Measurements from ENCODE around the gene KRTAP5-8.
"Not testable (repeated sequence)": the region's sequence is repeated elsewhere in the genome, so short reads cannot be mapped to it uniquely, and the experiment has no call there.

Gene KRTAP5-8

DNA sequence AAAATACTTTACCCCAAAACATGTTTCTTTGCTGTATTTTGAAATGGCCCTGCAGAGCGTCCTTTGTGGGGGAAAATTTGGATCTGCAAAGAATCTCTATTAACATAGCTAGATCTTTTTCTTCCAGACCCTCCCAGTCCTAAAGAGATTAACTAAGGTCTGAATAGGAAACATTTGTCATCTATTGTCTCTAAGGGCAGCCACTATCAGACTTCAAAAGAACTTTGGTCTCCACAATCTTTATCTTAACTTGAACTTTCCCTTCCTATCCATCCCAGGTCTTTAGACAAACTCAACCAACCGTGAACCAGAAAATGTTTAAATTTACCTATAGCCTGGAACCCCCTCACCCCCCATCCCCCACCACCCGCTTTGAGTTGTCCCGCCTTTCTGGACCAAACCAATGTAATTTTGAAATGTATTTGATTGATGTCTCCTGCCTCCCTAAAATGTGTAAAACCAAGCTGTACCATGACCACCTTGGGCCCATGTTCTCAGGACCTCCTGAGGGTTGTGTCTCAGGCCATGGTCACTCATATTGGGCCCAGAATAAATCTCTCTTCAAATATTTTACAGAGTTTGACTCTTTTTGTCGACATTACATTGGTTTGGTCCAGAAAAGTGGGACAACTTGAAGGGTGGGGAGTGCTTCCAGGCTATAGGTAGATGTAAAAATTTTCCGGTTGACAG lies 6.8 kb downstream of the KRTAP5-8 start:
- no peak for DNase-seq

DNA sequence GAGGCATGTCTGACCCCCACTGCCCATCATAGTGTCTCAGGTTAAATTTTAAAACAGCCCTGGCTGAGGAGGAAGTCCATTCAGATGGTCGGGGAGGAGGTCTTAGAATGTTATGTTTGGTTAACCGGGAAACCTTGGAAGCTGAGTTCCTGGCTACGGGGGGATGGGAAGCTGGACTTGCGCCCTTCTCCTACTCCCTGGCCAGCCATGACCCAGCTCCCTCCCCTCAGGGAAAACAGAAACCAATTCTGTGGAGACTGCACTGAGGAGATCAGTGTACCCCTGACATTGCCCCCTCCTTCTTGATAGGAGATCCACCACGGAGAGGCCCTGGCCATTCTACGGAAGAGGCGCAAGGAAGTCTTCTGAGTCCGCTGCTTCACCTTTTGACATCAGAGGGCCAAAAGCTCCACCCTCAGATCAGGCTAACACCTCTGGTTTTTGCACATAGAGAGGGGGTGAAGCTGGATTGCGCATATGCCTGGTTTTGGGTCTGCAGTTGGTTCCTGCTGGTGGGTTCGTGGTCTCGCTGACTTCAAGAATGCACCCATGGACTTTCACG lies 7.7 kb downstream of the KRTAP5-8 start:
- DNase-seq, result no peak

DNA sequence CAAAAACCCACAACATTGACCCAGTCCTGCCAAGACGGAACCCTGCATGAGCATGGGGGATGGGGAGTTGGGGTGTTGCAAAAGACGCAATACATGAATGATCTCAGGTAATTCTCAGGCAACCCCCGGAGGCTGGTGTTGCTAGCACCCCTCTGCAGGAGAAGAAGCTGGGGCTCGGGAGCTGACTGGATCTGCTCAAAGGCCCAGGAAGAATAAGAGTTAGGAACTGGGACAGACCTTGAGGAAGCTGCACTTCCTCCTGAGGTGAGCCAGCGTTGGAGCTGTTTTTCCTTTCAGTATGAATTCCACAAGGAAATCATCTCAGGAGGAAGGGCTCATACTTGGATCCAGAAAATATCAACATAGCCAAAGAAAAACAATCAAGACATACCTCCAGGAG lies 10.3 kb downstream of the KRTAP5-8 start, which contains the start of gene KRTAP5-9:
TSS of gene KRTAP5-9 (plus strand) at position 301 of the 400 bp plus-strand sequence. CDS start 238 bp downstream, outside the sequence.
- DNase-seq, result no peak

DNA sequence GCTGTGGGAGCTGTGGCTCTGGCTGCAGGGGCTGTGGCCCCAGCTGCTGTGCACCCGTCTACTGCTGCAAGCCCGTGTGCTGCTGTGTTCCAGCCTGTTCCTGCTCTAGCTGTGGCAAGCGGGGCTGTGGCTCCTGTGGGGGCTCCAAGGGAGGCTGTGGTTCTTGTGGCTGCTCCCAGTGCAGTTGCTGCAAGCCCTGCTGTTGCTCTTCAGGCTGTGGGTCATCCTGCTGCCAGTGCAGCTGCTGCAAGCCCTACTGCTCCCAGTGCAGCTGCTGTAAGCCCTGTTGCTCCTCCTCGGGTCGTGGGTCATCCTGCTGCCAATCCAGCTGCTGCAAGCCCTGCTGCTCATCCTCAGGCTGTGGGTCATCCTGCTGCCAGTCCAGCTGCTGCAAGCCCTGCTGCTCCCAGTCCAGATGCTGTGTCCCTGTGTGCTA lies 10.9 kb downstream of the KRTAP5-8 start:
- DNase-seq, result no peak

DNA sequence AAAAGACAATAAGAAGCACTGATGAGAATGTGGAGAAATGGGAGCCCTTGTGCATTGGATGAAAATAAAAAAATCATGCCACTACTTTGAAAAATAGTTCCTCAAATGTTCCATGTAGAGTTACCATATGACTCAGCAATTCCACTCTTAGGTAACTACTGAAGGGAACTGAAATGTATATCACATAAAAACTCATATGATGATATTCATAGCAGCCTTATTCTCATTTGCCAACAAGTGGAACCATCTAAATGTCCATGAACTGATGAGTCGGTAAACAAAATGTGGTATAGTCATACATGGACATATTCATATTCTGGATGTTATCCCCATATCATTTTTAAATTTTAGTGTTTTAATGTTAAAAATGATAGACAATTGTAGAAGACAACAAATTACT lies 13.9 kb downstream of the KRTAP5-8 start:
- DNase-seq, result no peak

DNA sequence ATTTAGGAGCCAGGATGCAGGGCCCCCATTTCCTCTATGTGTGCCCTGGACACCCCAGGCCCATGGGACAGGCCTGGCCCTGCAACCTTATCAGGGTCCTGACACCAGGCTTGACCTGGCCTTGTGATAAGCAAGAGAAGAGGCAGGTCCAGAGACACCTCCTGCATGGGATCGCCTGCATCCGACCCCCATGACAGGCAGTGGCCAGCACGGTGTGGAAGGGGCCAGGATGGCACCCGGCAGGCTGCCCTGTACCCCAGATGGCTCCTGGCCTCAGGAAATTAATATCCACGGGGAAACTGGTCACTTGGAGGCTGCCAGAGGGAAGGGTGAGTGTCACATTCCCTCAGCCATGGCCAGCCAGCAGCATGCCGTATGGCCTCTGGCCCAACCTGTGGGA lies 17.2 kb downstream of the KRTAP5-8 start:
- DNase-seq, result no peak

DNA sequence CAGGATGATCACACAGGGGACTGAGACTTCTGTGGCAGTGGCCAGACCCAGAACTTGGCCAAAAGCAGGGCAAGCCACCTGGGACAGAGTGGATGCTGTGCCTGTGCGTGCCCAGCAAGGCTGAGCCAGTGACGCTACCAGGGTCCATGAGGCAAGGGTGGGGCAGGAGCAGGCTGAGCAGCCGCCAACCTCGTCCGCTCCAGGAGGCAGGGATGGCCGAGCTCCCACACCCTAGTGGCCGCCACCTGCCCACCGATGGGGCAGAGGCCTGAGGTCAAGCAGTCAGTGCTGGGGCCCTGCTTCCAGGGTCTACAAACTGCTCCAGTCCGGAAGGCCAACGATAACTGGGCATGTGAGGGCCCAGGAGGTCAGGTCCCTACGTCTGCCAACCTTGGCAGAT lies 17.7 kb downstream of the KRTAP5-8 start:
- no peak for DNase-seq

DNA sequence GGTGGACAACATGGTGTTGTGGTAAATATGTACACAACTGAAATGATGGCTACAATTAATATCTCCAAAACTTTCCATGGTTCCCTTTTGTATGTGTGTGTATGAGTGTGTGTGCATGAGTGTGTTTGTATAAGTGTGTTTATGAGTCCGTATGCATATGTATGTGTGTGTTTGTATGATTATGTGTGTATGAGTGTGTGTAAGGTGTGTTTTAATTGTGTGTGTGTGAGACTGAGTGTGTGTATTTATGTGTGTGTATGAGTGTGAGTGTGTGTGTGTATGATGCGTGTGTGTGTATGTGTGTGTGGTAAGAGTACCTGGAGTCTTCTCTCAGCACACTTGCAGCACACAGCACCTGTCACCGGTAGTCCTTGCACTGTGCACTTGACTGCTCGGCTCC lies 18.2 kb downstream of the KRTAP5-8 start:
- DNase-seq, result no peak

DNA sequence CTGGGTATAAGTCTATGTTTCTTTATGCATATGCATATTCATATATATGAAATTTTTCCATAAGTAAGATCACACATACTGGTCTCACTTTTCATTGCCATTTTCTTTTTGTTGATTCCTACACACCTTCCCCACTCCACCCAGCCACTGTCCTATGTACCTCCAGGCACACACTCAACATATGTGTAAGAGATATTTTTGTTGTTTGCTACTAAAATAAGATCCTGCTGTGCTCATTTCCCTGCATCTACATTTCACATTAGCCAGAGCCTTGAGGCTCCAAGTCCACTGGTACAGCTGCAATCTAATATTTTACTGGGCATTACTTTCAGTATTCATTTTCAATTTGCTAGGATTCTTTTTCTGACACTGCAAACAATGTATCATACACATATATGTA lies 19.4 kb downstream of the KRTAP5-8 start:
- no peak for DNase-seq

DNA sequence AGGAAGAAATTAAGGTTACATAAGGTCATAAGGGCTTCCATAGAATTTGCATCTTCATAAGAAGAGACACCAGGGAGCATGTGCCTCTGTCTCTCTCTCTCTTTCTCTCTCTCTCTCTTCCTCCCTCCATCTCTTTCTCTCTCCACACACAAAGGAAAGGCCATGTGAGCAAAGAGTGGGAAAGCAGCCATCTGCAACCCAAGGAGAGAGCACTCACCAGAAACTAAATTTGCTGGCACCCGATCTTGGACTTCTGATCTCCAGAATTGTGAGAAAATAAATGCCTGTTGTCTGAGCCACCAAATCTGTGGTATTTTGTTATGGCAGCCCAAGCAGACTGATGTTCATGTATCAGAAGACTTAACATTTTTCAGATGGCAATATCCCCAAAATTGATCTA lies 21.2 kb downstream of the KRTAP5-8 start:
- no peak for DNase-seq

DNA sequence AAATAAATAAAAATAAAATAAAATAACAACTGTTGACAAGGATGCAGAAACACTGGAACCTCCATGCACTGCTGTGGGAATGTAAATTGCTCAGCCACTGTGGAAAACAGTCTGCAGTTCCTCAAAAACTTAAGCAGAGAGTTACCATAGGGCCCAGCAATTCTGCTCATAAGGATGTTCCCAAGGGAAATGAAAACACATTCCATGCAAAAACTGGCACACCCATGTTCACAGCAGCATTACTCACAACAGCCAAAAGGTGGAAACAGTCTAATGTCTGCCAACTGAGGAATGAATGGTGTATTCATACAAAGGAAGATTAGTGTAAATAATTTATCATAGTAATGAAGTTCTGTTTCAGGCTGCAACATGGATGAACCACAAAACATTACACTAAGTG lies 24.3 kb downstream of the KRTAP5-8 start:
- DNase-seq, result no peak

DNA sequence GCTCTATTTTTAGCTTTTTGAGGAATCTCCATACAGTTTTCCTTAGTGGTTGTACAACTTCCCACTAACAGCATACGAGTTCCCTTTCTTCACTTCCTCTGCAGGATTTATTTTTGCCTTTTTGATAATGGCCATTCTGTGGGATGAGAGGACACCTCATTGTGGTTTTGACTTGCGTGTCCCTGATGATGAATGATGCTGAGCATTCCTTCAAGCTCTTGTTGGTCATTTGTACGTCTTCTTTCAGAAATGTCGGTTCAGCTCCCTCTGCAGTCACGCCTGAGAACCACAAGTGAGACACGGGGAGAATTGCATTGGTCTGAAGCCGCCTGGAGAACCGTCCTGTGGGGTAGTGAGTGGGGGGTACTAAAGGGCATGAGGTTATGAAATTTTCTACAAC lies 25.6 kb downstream of the KRTAP5-8 start:
- DNase-seq, result no peak

DNA sequence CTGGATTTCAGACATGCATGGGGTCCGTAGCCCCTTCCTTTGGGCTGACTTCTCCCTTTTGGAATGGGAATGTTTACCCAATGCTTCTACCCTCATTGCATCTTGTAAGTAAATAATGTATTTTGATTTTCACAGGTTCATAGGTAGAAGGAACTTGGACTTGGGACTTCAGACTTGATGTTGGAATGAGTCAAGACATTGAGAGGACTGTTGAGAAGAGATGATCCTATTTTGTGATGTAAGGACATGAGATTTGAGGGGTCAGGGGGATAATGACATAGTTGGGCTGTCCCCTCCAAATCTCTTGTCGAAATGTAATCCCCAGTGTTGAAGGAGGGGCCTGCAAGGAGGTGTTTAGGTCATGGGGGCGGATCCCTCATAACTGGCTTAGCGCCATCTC lies 26.6 kb downstream of the KRTAP5-8 start:
- DNase-seq, result no peak

DNA sequence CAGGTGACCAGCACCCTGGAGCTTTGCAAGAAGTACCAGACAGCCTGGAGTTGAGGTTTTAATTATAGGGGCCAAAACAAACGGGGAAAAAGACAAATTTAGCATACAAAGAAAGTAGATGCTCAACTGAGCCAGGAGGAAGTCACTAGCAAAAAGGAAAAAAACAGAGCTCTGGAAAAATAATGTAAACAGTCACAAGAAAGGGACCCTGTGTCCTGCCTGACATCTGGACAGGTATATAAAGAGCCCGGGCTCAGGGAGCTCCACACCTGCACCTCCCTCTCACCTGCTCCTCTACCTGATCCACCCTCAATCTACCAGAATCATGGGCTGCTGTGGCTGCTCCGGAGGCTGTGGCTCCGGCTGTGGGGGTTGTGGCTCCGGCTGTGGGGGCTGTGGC lies 27.4 kb downstream of the KRTAP5-8 start, which contains the start of gene KRTAP5-10:
TSS of gene KRTAP5-10 (plus strand) at position 301 of the 400 bp plus-strand sequence. CDS start at position 326, 25 bp downstream.
- DNase-seq, result no peak

DNA sequence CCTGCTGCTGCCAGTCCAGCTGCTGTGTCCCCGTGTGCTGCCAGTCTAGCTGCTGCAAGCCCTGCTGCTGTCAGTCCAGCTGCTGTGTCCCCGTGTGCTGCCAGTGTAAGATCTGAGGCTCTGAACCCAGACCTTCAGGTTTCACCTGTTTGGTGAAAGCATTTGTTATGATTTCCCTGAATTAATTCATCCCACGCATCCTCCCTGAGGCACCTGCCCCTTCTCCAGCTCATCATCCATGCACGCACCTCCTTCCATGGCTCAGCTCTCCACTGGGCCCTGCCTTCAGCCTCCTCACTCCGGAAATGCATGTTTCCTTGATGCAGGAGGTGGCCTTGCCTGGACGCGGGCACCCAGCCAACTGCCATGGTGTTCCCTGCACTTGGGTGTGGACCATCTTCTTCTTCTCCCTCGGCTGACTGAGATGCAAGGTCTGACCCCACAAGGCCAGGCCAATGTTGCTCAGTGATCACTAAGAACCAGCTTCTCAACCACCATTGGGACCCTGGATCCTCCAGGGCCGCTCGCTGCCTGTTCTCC lies 28.3 kb downstream of the KRTAP5-8 start:
- DNase-seq, result no peak

DNA sequence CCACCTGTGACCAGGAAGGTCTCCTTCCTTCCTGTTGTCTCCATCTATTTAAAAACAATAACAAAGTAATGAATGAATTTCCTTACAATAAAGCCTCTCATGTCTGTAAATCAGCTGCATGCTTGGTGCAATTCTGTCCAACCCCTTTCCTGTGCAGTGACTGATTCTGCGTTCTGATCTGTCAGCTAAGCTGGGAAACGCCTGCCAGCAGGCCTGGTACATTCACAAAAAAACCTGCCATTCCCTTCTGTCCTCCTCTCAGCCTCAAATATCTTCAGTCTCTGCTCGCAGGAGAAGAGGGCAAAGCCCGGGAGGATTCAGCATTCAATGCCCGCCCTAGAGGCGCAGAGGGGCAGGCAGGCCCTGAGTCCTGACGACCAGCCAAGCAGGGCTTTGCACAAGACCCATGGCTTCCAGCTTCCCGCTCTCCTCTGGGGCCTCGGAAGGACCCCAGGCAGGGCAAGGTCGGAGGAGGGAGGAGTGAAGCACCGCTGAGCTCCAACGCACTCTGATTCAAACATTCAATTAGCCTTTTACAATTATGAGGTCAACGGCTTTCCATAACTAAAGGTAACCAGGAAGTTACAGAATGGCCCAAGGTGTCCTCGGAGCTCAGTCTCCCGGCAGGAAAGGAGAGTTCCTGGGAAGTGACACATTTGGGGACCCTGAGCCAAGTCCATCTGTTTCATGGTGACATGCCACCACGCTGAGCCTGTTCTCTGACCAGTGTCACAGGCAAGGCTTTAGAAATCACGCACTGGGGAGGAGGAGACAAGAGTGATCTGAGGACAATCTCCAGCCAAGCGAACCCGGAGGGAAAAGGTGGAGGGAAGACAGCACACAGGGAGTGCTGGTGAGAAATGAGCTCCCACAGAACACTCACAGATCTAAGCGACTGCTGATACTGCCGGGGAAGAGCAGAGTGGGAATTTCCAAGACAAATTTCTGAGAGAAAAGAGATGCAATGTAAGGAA lies 29.1 kb downstream of the KRTAP5-8 start:
- not testable (repeated sequence) for DNase-seq

DNA sequence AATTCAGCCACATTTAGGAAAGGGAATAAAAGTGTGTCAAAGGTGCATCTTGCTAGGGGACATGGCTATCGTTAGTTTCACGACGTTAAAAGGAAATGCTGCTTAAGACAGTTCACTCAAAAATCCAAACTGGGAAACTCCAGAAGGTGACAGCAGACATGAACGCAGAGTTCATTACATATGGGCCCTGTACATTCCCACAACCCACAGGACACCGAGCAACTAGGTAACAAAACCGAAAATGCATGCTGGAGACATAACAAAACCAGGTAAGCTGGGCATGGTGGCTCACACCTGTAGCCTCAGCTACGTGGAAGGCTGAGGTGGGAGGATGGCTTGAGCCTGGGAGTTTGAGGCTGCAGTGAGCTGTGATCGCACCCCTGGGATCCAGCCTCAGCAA lies 29.8 kb downstream of the KRTAP5-8 start:
- not testable (repeated sequence) for DNase-seq

DNA sequence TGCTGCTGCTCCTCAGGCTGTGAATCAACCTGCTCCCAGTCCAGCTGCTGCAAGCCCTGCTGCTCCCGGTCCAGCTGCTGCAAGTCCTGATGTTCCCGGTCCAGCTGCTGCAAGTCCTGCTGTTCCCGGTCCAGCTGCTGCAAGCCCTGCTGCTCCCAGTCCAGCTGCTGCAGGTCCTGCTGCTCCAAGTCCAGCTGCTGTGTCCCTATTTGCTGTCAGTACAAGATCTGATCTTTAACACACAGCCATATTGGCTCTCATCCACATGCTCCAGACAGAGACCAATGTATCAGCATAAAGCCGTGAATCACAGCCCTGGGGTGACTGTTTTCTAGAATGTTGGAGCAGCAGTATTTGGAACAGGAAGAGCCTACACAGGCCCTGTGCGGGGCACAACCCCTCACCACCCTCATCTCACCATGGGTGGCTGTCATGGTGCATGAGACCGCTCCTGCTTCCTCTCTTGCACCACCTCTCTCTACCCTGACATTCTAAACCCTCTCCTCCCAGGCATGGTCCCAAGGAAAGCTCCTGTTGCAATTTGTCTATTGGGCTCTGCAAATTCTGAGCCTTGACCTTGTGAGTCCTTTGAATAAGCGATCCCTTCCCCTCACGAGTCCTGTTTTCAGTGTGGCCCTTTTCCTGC lies 31.0 kb downstream of the KRTAP5-8 start:
- no peak for DNase-seq

DNA sequence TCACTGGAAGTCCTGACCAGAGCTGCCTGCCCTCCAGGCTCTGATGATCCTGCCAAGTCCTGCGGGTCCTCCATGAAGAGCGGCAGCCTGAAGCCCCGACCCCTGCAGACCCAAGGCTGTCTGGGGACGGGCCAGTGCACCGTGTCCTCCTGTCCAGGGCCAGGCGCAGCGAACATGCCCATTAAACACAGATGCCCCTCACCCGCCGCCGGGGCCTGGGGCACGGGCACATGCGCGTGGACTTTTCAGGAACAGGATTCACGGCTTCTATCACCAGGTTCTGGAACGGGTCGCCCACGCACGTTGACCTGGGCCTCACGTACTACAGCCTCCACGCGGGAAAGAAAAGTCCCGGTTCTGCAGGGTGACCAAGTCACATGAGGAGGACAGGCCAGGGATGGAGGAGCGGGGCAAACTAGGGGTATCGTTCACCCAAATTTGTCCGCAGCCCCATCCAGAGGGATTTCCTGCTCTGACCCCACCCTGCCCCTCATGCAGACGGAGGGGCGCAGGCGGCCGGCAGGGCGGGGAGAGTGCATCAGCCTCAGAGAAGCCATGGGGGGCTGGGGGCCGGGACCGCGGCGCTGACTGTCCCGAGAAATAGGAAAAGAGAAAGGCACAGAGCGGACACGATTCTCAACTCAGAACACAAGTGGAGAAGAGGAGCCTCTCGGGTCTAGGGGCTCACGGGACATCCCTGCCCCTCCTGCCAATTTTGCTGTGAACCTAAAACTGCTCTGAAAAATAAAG lies 33.5 kb downstream of the KRTAP5-8 start:
- DNase-seq, result not testable (repeated sequence)

DNA sequence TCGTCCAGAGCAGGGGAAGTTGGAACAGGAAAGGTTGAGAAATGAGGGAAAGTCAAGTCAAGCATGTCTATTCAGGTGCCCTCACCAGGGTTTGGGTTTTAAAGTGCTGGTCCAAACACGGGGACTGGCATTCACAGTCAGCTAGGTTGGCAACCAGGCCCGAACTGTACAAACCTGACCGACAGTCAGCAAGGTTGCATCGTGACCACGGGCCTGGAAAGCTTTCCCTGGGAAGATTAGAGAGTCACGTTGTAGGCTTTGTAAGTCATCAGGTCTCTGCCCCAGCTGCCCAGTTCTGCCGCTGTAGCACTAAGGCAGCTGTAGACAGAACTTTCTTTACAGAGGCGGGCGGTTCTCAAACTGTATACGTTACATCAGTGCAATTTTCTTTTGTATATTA lies 35.0 kb downstream of the KRTAP5-8 start:
- DNase-seq, result no peak

DNA sequence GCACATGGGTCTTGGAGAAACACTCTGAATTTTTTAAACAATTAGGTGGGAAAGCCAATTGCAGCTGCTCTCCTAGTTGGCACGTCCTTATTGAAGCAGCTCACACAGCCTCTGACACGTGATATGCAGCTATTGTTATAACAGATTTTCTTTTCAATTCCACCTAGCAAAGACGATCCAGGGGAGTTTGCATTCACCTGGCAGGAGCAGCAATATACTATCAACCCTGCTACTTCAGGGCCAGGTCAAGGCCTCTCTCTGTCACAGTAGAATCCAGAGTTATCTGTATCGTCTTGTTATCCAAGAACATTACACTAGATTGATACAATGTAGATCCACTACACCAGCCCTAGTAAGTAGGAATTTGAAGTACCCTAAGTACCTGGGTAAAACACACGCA lies 36.6 kb downstream of the KRTAP5-8 start:
- DNase-seq, result no peak

Data from NCI-H2081 treated with DMSO at 0.1 percent for 48 hours (cell line).